HepG2 (cell line): Measurements from ENCODE around the gene TMPRSS7. TPM values are rescaled to one million over a fixed set of nuclear protein-coding genes. Genes with fewer than 3 reads are reported as not detected.
A peak's percentile ranks its signal among the peaks of the same experiment; 100 is the strongest.

Source experiments
- ATAC-seq: fragments of 200-7000 bp; cut with Tn5 transposase; 3 replicates; pipeline ENCODE4 v1.9.1; 2020; ENCODE audit warnings: mild to moderate bottlenecking, moderate library complexity
- BruUV-seq: library from RNA; stranded (reverse); fragments of 400-500 nt; replicated peaks from 2 replicates; lab custom pipeline; 2021; lab: Mats Ljungman, UMichigan
- CTCF ChIA-PET: fragments of 300-600 bp; formaldehyde crosslinking; extraction: SDS; loops from one replicate; lab custom pipeline; 2021; ENCODE audit warnings: low total read pairs, inconsistent platforms, low intra/inter-chr PET ratio; lab: Yijun Ruan, JAX
- POLR2A ChIA-PET: fragments of 350-600 bp; sonication (Branson Sonifier 250); formaldehyde crosslinking; loops from one replicate; lab custom pipeline; 2020; ENCODE audit warnings: antibody characterized with exemption, inconsistent platforms; lab: Yijun Ruan, JAX
- DNase-seq: peaks from one replicate; pipeline ENCODE4 v3.0.0-alpha.2; 2015; ENCODE audit warnings: low spot score
- FAIRE-seq: peaks from 3 replicates; lab custom pipeline; 2011; peaks lifted over from hg19 to GRCh38; lab: Jason Lieb, UNC
- H2AFZ ChIP-seq: one replicate; pipeline ENCODE4 v1.6.1; 2011; ENCODE audit warnings: low read length, inconsistent platforms
- H3K27ac ChIP-seq: fragments of 300-600 bp; 3 replicates; pipeline ENCODE4 v1.8.0; 2011; ENCODE audit warnings: mixed run types, mild to moderate bottlenecking, mixed read lengths, low read length, inconsistent platforms; ENCODE audit not compliant: insufficient read depth; ENCODE audit errors: extremely low read length
- H3K27me3 ChIP-seq, 2 experiments: fragments of 200-600 bp in 1 of 2; 2 replicates in 1 of 2; 3 replicates in 1 of 2; pipeline versions ENCODE4 v1.6.0 to v1.8.0; 2011; ENCODE audit warnings: low read length in 2 of 2, mild to moderate bottlenecking in 2 of 2, moderate library complexity in 2 of 2, inconsistent platforms in 1 of 2; ENCODE audit not compliant: insufficient read depth in 2 of 2, control insufficient read depth in 1 of 2
- H3K36me3 ChIP-seq, 2 experiments: fragments of 200-600 bp in 1 of 2; replicated peaks in 1 of 2; 2 replicates in 1 of 2; 3 replicates in 1 of 2; pipeline versions ENCODE4 v1.5.1 to v1.8.0; 2011; ENCODE audit warnings: low read length in 2 of 2, inconsistent platforms in 1 of 2; ENCODE audit not compliant: insufficient read depth in 2 of 2, control insufficient read depth in 1 of 2
- H3K4me1 ChIP-seq: 2 replicates; pipeline ENCODE4 v1.5.1; 2012; ENCODE audit warnings: low read length, inconsistent platforms; ENCODE audit not compliant: insufficient read depth
- H3K4me2 ChIP-seq: 2 replicates; pipeline ENCODE4 v1.6.0; 2011; ENCODE audit warnings: low read depth, low read length, inconsistent platforms
- H3K4me3 ChIP-seq, 3 experiments: fragments of 200-600 bp in 1 of 3; sonication (generic), shearing (Covaris generic) in 1 of 3; replicated peaks in 1 of 3; 2 replicates each; pipeline ENCODE4 v1.5.1; 2011 to 2016; ENCODE audit warnings: low read length in 3 of 3, inconsistent platforms in 2 of 3, low read depth in 2 of 3, mild to moderate bottlenecking in 2 of 3, control low read depth in 1 of 3, mixed read lengths in 1 of 3; ENCODE audit not compliant: insufficient read depth in 1 of 3
- H3K79me2 ChIP-seq: one replicate; pipeline ENCODE4 v1.6.1; 2011; ENCODE audit warnings: low read length, inconsistent platforms; ENCODE audit not compliant: insufficient read depth
- H3K9ac ChIP-seq: 2 replicates; pipeline ENCODE4 v1.6.0; 2011; ENCODE audit warnings: mild to moderate bottlenecking, low read depth, low read length, inconsistent platforms; ENCODE audit not compliant: insufficient read depth
- H3K9me3 ChIP-seq: 2 replicates; pipeline ENCODE4 v1.5.1; 2012; ENCODE audit warnings: mild to moderate bottlenecking, low read length
- H4K20me1 ChIP-seq: 2 replicates; pipeline ENCODE4 v1.6.0; 2011; ENCODE audit warnings: inconsistent platforms, mild to moderate bottlenecking, low read length, moderate library complexity; ENCODE audit not compliant: insufficient read depth
- FOXA1 ChIP-seq, 2 experiments: fragments of 450-650 bp in 1 of 2; sonication (generic) in 1 of 2; formaldehyde crosslinking in 1 of 2; IDR thresholded peaks; 2 replicates each; pipeline versions ENCODE4 v1.4.0 to v1.6.1; 2016 to 2020; ENCODE audit warnings: missing genetic modification reagents in 1 of 2
- SIX1 ChIP-seq: sonication (generic); formaldehyde crosslinking; IDR thresholded peaks from 2 replicates; pipeline ENCODE4 v1.4.0; 2020; ENCODE audit warnings: missing genetic modification reagents, borderline replicate concordance
- SIX4 ChIP-seq: sonication (generic); formaldehyde crosslinking; IDR thresholded peaks from 2 replicates; pipeline ENCODE4 v1.4.0; 2020; ENCODE audit warnings: missing genetic modification reagents
- ZBTB38 ChIP-seq: sonication (generic); formaldehyde crosslinking; IDR thresholded peaks from 2 replicates; pipeline ENCODE4 v1.5.1; 2020; ENCODE audit warnings: mild to moderate bottlenecking, missing genetic modification reagents
- ZNF121 ChIP-seq: sonication (generic); formaldehyde crosslinking; IDR thresholded peaks from 2 replicates; pipeline ENCODE4 v1.5.0; 2020; ENCODE audit warnings: mild to moderate bottlenecking, missing genetic modification reagents
- ZNF20 ChIP-seq: sonication (generic); formaldehyde crosslinking; IDR thresholded peaks from 2 replicates; pipeline ENCODE4 v1.4.0; 2020; ENCODE audit warnings: mild to moderate bottlenecking, moderate library complexity, missing genetic modification reagents
- ZNF441 ChIP-seq: sonication (generic); formaldehyde crosslinking; IDR thresholded peaks from 2 replicates; pipeline ENCODE4 v1.7.0; 2021; ENCODE audit warnings: missing genetic modification reagents, borderline replicate concordance
- ZNF550 ChIP-seq: sonication (generic); formaldehyde crosslinking; IDR thresholded peaks from 2 replicates; pipeline ENCODE4 v1.4.0; 2020; ENCODE audit warnings: mild to moderate bottlenecking, missing genetic modification reagents, borderline replicate concordance
- WGBS: methylation state at CpG from one replicate; pipeline ENCODE4 v1.1.6; 2017; ENCODE audit warnings: low lambda C conversion rate; 5-methylcytosine and 5-hydroxymethylcytosine counted together
- in situ Hi-C: cut with HindIII; loops from 2 replicates; pipeline ENCODE4 v1.10.0; 2017; ENCODE audit warnings: low pct_unique_long_range_greater_than_20kb; ENCODE audit not compliant: extremely low pct_ligation_motif_present
- intact Hi-C: fragments of 100-400 bp; cut with micrococcal nuclease; formaldehyde crosslinking; loops from one replicate; pipeline ENCODE4 v1.10.0; 2022; ENCODE audit not compliant: unreplicated experiment
- polyA plus RNA-seq, 8 experiments: library from polyadenylated mRNA; depleted of rRNA in 3 of 8; stranded (reverse) in 7 of 8; unstranded in 1 of 8; fragments of >200 nt; fragmentation: Illumina TruSeq in 4 of 8; extraction: Trizol in 4 of 8; gene quantifications; 2 replicates each; pipeline versions ENCODE4 v1.2.1 to v1.2.3, GENCODE V29; 2011 to 2016; ENCODE audit warnings: low read depth in 4 of 8, missing spikeins in 1 of 8, mixed read lengths in 1 of 8; ENCODE audit not compliant: insufficient read depth in 1 of 8
- total RNA-seq, 5 experiments: library from RNA; depleted of rRNA; stranded (reverse); fragments of >200 nt; fragmentation: Illumina TruSeq; extraction: Trizol; gene quantifications; 2 replicates each; pipeline ENCODE4 v1.2.3, GENCODE V29; 2016; ENCODE audit warnings: low read depth in 1 of 5
- TF ChIP-seq, protein P1 (sequence below): sonication (generic); formaldehyde crosslinking; IDR thresholded peaks from 2 replicates; pipeline ENCODE4 v1.5.0; 2020; ENCODE audit warnings: mild to moderate bottlenecking, missing genetic modification reagents

TMPRSS7 gene
- total and polyA plus RNA-seq, 2 of the 13 experiments (the other 11 are each of a cell fraction or from before 2014, with no cell fraction given) = not detected

DNA sequence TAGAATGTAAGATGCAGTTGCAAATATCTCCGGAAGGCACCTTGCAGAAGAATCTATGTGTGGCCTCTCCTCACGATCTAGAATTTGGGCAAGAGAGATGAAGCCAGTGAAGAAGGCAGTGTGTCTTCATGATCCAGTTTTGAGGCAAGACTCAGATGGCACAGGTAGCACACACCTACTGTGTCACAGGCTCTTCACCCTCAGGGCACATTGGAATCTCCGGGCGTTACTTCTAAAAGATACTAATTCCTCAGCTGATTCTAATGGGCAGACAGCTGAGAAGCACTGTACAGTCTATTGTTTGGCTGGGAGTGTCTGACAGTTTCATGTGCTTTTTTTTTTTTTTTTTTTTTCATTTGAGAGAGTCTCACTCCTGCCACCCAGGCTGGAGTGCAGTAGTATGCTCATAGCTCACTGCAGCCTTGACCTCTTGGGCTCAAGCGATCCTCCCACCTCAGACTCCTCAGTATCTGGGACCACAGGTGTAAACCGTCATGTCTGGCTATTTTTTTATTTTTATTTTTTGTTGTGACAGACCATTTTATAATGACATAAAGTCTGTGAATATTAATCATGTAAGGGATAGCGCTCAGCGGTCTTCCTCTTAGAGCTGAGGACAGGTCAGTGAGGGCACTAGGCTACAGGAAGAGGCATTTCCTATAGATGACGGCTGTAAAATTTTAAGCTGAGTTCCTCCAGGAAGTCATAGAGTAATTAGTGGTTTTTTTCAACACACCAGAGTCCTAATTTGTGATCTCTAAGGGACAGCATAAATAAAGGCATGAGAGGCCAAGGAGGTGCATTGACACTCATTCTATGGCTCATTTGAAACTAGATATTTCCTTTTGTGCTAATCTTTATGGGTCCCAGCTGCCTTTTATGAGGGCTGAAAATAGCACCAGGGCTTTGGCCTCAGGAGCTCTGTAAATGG, 55.7 kb downstream of the TMPRSS7 start:
- no peaks in the 10 kb centered on the region for H3K9me3 ChIP-seq
- peaks cover 32% of the 10 kb centered on the region for H3K4me1 ChIP-seq
- H3K36me3 ChIP-seq = no peaks in the 10 kb centered on the region
- intact Hi-C loops = no loop called here
- no peak for DNase-seq
- no peak for FAIRE-seq
- in situ Hi-C loops = no loop called here
- H3K79me2 ChIP-seq = no peaks in the 10 kb centered on the region
- POLR2A ChIA-PET = no interaction called here
- no TSS peak for BruUV-seq
- CTCF ChIA-PET = no interaction called here
- no peak overlapping the region for H2AFZ ChIP-seq
- 76% methylated on average over 9 of the region's 9 CpGs for WGBS
- H4K20me1 ChIP-seq = no peaks in the 10 kb centered on the region
- no peak overlapping the region for H3K27ac ChIP-seq
- TF ChIP-seq, protein P1, sequence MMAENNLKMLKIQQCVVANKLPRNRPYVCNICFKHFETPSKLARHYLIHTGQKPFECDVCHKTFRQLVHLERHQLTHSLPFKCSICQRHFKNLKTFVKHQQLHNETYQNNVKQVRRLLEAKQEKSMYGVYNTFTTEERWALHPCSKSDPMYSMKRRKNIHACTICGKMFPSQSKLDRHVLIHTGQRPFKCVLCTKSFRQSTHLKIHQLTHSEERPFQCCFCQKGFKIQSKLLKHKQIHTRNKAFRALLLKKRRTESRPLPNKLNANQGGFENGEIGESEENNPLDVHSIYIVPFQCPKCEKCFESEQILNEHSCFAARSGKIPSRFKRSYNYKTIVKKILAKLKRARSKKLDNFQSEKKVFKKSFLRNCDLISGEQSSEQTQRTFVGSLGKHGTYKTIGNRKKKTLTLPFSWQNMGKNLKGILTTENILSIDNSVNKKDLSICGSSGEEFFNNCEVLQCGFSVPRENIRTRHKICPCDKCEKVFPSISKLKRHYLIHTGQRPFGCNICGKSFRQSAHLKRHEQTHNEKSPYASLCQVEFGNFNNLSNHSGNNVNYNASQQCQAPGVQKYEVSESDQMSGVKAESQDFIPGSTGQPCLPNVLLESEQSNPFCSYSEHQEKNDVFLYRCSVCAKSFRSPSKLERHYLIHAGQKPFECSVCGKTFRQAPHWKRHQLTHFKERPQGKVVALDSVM (CRISPR knock-in tag) = peak; percentile 39
- TF ChIP-seq ZNF441 (CRISPR knock-in tag) = no peak
- no peak overlapping the region for H3K4me3 ChIP-seq
- no peak overlapping the region for H3K4me2 ChIP-seq
- no peaks in the 10 kb centered on the region; a peak in 2 of 5 replicates for H3K27me3 ChIP-seq
- no peak for ATAC-seq
- H3K9ac ChIP-seq = no peak overlapping the region

DNA sequence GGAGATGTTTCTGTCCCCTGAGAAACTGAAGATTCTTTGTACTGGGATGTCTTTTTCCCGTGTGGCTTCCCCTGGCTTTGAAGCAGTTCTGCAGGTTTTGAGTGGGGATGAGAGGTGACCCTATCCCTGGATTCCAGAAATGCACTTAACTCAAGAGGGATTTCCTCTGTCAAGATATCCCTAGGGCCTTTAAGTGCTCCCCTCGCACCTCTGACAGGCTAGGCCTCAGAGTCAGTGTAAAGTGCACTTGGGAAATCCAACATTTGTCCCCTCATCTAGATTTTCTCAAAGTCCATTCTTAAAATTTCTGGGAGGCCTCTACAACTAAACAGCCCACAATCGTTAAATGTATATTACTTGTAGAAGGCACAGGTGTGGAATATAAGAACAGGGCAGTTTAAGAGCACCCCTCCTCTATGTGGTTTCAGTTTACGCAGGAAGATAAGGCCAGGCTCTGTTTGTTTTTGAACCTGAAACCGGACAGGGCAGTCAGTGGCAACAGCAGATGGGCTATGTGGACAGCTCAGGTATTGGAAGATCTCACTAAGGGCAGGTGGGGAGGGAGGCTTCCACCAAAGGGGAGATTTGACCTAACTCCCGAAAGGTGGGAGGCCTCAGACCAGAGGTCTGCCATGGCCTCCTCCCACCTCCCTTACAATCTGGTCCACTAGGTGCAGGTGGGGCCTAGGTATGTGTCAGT, 56.5 kb downstream of the TMPRSS7 start:
- H3K27ac ChIP-seq = no peak overlapping the region
- ATAC-seq = peak; percentile 51
- H3K4me2 ChIP-seq = no peak overlapping the region
- H3K79me2 ChIP-seq = no peaks in the 10 kb centered on the region
- H2AFZ ChIP-seq = no peak overlapping the region
- intact Hi-C loops = no loop called here
- no peaks in the 10 kb centered on the region for H3K36me3 ChIP-seq
- no TSS peak for BruUV-seq
- whole genome bisulfite sequencing = 12% methylated on average over 6 of the region's 6 CpGs
- in situ Hi-C loops = no loop called here
- H3K4me1 ChIP-seq = peaks cover 24% of the 10 kb centered on the region
- H3K27me3 ChIP-seq = no peaks in the 10 kb centered on the region; a peak in 2 of 5 replicates
- ChIA-PET CTCF (no interaction called here), POLR2A (no interaction called here)
- H3K9ac ChIP-seq = no peak overlapping the region
- H3K9me3 ChIP-seq = no peaks in the 10 kb centered on the region
- DNase-seq = no peak
- no peak for FAIRE-seq
- H3K4me3 ChIP-seq = no peak overlapping the region
- H4K20me1 ChIP-seq = no peaks in the 10 kb centered on the region
- TF ChIP-seq SIX4 (peak; percentile 77), ZBTB38 (CRISPR knock-in tag) (no peak), SIX1 (CRISPR knock-in tag) (peak; percentile 77; the same call in 1 of the 2 replicates), ZNF20 (CRISPR knock-in tag) (no peak), ZNF121 (CRISPR knock-in tag) (peak; percentile 94), FOXA1 (IDR thresholded peaks at IDR 0.05) (no peak), FOXA1 (CRISPR knock-in tag; IDR thresholded peaks at IDR 0.05) (peak; percentile 47; the same call in 1 of the 2 replicates), ZNF550 (CRISPR knock-in tag) (no peak)
